IPS-18c (cell line): ENCODE measurements around the gene MYLK3.
"Not testable (repeated sequence)": the region's sequence is repeated elsewhere in the genome, so short reads cannot be mapped to it uniquely, and the experiment has no call there.

Experiments used
- H3K4me3 ChIP-seq: 2 replicates; pipeline ENCODE4 v1.7.0; 2013; ENCODE audit warnings: low read depth, mild to moderate bottlenecking, low read length, moderate library complexity; ENCODE audit not compliant: insufficient read depth
- H3K9me3 ChIP-seq: one replicate; pipeline ENCODE4 v1.6.1; 2013; ENCODE audit warnings: mild to moderate bottlenecking, low read length, moderate library complexity; ENCODE audit not compliant: control insufficient read depth, insufficient read depth

The MYLK3 gene

DNA sequence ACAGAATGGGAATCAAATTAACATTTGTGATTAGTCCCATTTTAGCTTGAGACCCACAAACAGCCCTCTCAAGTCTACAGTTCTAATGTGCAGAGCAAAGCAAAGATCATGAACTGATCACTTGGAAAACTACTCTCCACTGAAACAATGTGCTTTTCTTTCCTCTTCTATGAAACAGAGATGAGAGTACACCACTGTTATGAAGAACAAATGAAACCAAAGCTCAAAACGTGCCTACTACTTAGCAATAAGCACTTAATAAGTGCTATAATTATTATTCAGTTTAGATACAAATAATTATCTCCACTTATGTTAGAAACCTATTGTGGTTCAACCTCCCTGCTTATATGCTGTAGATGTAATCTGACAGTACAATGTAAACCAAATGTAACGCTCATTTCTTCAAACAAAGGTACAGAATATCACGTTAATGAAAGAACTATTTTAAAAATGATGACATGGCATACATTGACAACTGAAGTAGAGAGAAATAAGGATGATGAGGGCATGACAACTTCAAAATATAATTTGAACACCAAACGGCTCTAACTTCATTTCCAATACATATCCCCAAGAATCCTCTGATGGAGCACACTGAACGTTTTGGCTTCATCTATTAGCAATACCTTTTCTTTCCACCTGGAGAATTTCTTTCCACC is 61.2 kb downstream of the MYLK3 start:
- Histone ChIP-seq H3K4me3 (no peak overlapping the region), H3K9me3 (no peaks in the 10 kb centered on the region)

DNA sequence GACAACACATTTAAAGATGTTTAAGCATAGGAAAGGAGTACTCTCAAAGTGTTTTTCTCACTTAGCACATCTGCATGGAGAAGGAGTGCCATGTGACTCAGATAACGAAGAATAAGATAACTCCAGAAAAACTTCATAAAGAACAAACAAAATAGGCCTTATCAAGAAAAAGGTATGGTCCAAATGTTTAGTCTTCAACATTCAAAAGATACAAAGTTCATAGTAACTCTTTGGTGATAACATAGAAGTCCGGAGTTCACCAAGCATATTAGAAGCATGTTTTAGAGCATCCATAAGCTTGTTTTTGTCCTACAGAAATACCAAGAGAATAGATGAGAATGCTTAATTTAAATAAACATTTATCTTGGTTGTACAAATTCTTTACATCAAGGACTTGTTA is 66.3 kb downstream of the MYLK3 start:
- H3K4me3 ChIP-seq, H3K9me3 ChIP-seq: not testable (repeated sequence)

DNA sequence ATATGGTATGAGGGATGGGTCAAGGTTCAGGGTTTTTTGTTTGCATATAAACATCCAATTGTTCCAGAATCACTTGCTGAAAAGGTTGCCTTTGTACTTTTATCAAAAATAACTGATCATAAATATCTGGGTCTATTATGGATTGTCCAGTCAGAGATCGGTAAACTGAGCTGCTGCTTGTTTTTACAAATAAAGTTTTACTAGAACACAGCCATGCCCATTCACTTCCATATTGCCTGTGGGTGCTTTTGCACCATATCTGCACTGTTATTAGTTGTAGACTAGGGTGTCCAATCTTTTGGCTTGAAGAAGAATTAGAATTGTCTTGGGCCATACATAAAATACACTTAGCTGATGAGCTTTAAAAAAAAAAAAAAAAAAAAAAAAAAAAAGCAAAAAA is 70.2 kb downstream of the MYLK3 start:
- H3K4me3 ChIP-seq, H3K9me3 ChIP-seq: not testable (repeated sequence)

DNA sequence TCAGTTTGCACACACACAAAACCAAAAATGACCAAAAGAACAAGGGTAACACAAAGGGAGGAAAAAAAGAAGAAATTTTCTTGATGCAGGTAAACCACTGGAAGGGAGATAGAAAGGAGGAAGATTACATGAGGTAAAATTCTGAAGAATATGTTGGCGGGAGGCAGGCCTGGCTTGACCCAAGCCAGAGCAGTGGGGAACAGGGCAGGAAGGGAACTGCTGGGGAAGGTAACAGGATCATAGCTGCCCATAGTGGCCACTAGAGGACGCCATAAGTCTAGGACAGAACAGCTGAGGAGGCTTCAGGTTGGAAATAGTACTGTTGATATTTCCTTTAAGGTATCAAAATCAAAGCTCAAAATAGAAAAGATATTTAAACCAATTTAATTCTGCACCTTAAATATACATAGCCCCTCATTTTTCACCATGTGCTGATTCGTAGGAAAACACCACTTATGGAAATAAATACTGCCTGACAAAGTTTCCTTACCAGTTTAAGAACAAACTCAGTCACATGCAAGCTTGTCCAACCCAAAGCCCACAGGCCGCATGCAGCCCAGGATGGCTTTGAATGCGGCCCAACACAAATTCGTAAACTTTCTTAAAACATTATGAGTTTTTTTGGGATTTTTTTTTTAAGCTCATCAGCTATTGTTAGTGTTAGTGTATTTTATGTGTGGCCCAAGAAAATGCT is 74.7 kb downstream of the MYLK3 start:
- no peak overlapping the region for H3K4me3 ChIP-seq
- no peaks in the 10 kb centered on the region for H3K9me3 ChIP-seq

DNA sequence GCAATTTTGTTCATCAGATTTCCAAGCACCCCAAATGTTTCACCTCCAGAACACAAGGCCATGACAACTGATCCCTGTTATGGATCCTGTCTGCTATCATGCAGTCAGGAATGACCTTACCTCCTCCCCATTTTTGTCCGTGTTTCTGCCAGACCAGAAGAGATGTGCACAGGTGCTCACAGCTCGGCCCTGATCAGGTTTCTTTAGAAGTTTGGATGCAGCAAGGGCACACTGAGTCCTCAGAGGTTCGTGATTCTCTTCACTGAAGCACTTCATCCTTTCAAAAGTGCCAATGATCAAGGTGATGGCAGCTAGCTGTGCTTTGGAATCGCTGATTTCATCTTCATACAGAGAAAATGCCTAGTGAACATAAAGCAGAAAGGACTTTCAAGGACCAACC is 86.0 kb downstream of the MYLK3 start:
- Histone ChIP-seq H3K9me3 (no peaks in the 10 kb centered on the region), H3K4me3 (no peak overlapping the region)

DNA sequence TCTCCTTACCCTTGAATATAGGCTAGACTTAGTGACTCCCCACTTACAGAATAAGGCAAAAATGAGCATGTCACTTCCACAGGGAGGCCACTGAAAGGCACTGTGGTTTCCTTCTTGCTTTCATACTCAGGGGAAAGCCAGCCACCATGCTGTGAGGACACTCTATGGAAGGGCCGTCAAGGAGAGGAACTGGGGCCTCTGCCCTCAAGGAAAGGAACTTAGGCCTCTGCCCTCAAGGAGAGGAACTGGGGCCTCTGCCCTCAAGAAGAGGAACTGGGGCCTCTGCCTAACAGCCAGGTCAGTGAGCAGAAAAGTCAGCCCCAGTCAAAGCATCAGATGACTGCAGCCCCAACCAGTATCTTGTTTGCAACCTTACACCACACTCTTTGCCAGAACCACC is 89.2 kb downstream of the MYLK3 start:
- H3K4me3 ChIP-seq: no peak overlapping the region
- H3K9me3 ChIP-seq: no peaks in the 10 kb centered on the region
